Endodermal cell (in vitro differentiated cells): Measurements from ENCODE around the gene KIAA0825. TPM values are rescaled to one million over a fixed set of nuclear protein-coding genes. Genes with fewer than 3 reads are reported as not detected.

ENCODE experiments used
- DNase-seq: peaks from one replicate; pipeline ENCODE4 v3.0.0-alpha.2; 2017
- H3K27ac ChIP-seq: 2 replicates; pipeline ENCODE4 v1.5.1; 2013; ENCODE audit warnings: mild to moderate bottlenecking, low read depth, low read length, moderate library complexity
- H3K27me3 ChIP-seq: 2 replicates; pipeline ENCODE4 v1.6.1; 2013; ENCODE audit warnings: mild to moderate bottlenecking, low read length, moderate library complexity; ENCODE audit not compliant: insufficient read depth, control insufficient read depth, poor library complexity, severe bottlenecking
- H3K36me3 ChIP-seq: 2 replicates; pipeline ENCODE4 v1.7.0; 2013; ENCODE audit warnings: mild to moderate bottlenecking, low read length, moderate library complexity; ENCODE audit not compliant: control insufficient read depth, insufficient read depth
- H3K4me1 ChIP-seq: one replicate; pipeline ENCODE4 v1.7.0; 2013; ENCODE audit warnings: low read length; ENCODE audit not compliant: control insufficient read depth, insufficient read depth
- H3K4me3 ChIP-seq: 2 replicates; pipeline ENCODE4 v1.5.1; 2013; ENCODE audit warnings: mild to moderate bottlenecking, low read length, moderate library complexity
- H3K9ac ChIP-seq: 2 replicates; pipeline ENCODE4 v1.6.1; 2013; ENCODE audit warnings: mild to moderate bottlenecking, low read length, moderate library complexity; ENCODE audit not compliant: poor library complexity, severe bottlenecking; ENCODE audit errors: extremely low read depth
- H3K9me3 ChIP-seq: 2 replicates; pipeline ENCODE4 v1.6.1; 2013; ENCODE audit warnings: mild to moderate bottlenecking, low read length, moderate library complexity; ENCODE audit not compliant: control insufficient read depth
- H3K27ac Mint-ChIP-seq: 2 replicates; pipeline ENCODE4 v1.8.0; 2020; ENCODE audit warnings: mixed read lengths
- H3K27me3 Mint-ChIP-seq: 2 replicates; pipeline ENCODE4 v1.8.0; 2021; ENCODE audit warnings: mild to moderate bottlenecking, mixed read lengths; ENCODE audit not compliant: insufficient read depth
- H3K36me3 Mint-ChIP-seq: 2 replicates; pipeline ENCODE4 v1.8.0; 2020; ENCODE audit warnings: low read depth, mixed read lengths
- H3K4me1 Mint-ChIP-seq: 2 replicates; pipeline ENCODE4 v1.8.0; 2020; ENCODE audit warnings: mixed read lengths
- H3K4me3 Mint-ChIP-seq: 2 replicates; pipeline ENCODE4 v1.8.0; 2020; ENCODE audit warnings: mild to moderate bottlenecking, moderate library complexity, mixed read lengths
- H3K9me3 Mint-ChIP-seq: 2 replicates; pipeline ENCODE4 v1.8.0; 2020; ENCODE audit warnings: mild to moderate bottlenecking, mixed read lengths
- CTCF ChIP-seq: fragments of 200-600 bp; sonication (generic); conservative IDR thresholded peaks from 2 replicates; pipeline ENCODE4 v1.5.0; 2021; ENCODE audit warnings: antibody characterized with exemption, mild to moderate bottlenecking
- WGBS, 2 experiments: methylation state at CpG; one replicate each; pipeline versions ENCODE4 v1.1.5 to v1.1.7; 2013; ENCODE audit warnings: missing lambda C conversion rate in 2 of 2, mixed read lengths in 1 of 2; ENCODE audit not compliant: insufficient coverage in 1 of 2, insufficient read length in 1 of 2; 5-methylcytosine and 5-hydroxymethylcytosine counted together
- total RNA-seq, 2 donors: library from RNA; stranded (reverse); fragmentation: NEBNext Ultra II Directional in 1 of 2; extraction: Animal tissue kit (Norgen Biotek cat#: 25700) in 1 of 2; gene quantifications; 2 replicates in 1 of 2; 3 replicates in 1 of 2; pipeline ENCODE4 v1.2.1, GENCODE V29; 2021

KIAA0825 gene
- total RNA-seq, 2 donors from 2014 or later, result 2.6 to 3.1 TPM

- H3K4me1 Mint-ChIP-seq, result peaks cover 2% of the 10 kb centered on the region
- no peak for TF ChIP-seq CTCF
- no peak for DNase-seq
- H3K9me3 ChIP-seq, result peaks cover 9% of the 10 kb centered on the region
- H3K9me3 Mint-ChIP-seq, result peaks cover 14% of the 10 kb centered on the region
- no peak overlapping the region for H3K4me3 Mint-ChIP-seq
- H3K4me3 ChIP-seq, result no peak overlapping the region
- H3K27ac Mint-ChIP-seq, result no peak overlapping the region
- H3K27ac ChIP-seq, result no peak overlapping the region
- H3K27me3 Mint-ChIP-seq, result no peaks in the 10 kb centered on the region
- H3K27me3 ChIP-seq, result no peaks in the 10 kb centered on the region
- H3K9ac ChIP-seq, result no peak overlapping the region
- H3K4me1 ChIP-seq, result no peaks in the 10 kb centered on the region
- H3K36me3 Mint-ChIP-seq, result peaks cover 6% of the 10 kb centered on the region
- H3K36me3 ChIP-seq, result no peaks in the 10 kb centered on the region
These were observed 185.9 kb downstream of the KIAA0825 start for GRCh38 chr5:94432499-94432898.

- Mint-ChIP-seq H3K27me3 (no peaks in the 10 kb centered on the region), H3K36me3 (peaks cover 6% of the 10 kb centered on the region), H3K27ac (no peak overlapping the region), H3K4me1 (peaks cover 2% of the 10 kb centered on the region), H3K4me3 (no peak overlapping the region), H3K9me3 (peaks cover 14% of the 10 kb centered on the region)
- H3K4me1 ChIP-seq, result no peaks in the 10 kb centered on the region
- peaks cover 9% of the 10 kb centered on the region for H3K9me3 ChIP-seq
- TF ChIP-seq CTCF, result no peak
- H3K36me3 ChIP-seq, result no peaks in the 10 kb centered on the region
- no peak overlapping the region for H3K4me3 ChIP-seq
- H3K27ac ChIP-seq, result no peak overlapping the region
- H3K9ac ChIP-seq, result no peak overlapping the region
- no peaks in the 10 kb centered on the region for H3K27me3 ChIP-seq
- no peak for DNase-seq
These were observed 186.7 kb downstream of the KIAA0825 start for GRCh38 chr5:94431696-94432095.

- 80 to 90% methylated on average over 3 to 6 of the region's 6 CpGs for WGBS, 2 experiments
- no peak overlapping the region for H3K27ac Mint-ChIP-seq
- H3K27ac ChIP-seq, result no peak overlapping the region
These were observed 188.8 kb downstream of the KIAA0825 start for GRCh38 chr5:94429566-94429965.

More at GRCh38 chr5:94429566-94429965, 188.8 kb downstream of the KIAA0825 start:
- Mint-ChIP-seq H3K9me3 (peaks cover 4% of the 10 kb centered on the region), H3K4me3 (no peak overlapping the region), H3K4me1 (peaks cover 2% of the 10 kb centered on the region), H3K36me3 (peaks cover 4% of the 10 kb centered on the region), H3K27me3 (no peaks in the 10 kb centered on the region)
- no peak for TF ChIP-seq CTCF
- no peak for DNase-seq
- no peak overlapping the region for H3K9ac ChIP-seq
- H3K9me3 ChIP-seq, result peaks cover 6% of the 10 kb centered on the region
- H3K4me1 ChIP-seq, result no peaks in the 10 kb centered on the region
- no peaks in the 10 kb centered on the region for H3K36me3 ChIP-seq
- H3K27me3 ChIP-seq, result no peaks in the 10 kb centered on the region
- no peak overlapping the region for H3K4me3 ChIP-seq
